HepG2 (cell line): Measurements from ENCODE around the gene EGFL8. TPM values are rescaled to one million over a fixed set of nuclear protein-coding genes. Genes with fewer than 3 reads are reported as not detected.

Experiments used
- ATAC-seq: fragments of 200-7000 bp; cut with Tn5 transposase; 3 replicates; pipeline ENCODE4 v1.9.1; 2020; ENCODE audit warnings: mild to moderate bottlenecking, moderate library complexity
- BruUV-seq: library from RNA; stranded (reverse); fragments of 400-500 nt; replicated peaks from 2 replicates; lab custom pipeline; 2021; lab: Mats Ljungman, UMichigan
- CTCF ChIA-PET: fragments of 300-600 bp; formaldehyde crosslinking; extraction: SDS; loops from one replicate; lab custom pipeline; 2021; ENCODE audit warnings: low total read pairs, inconsistent platforms, low intra/inter-chr PET ratio; lab: Yijun Ruan, JAX
- POLR2A ChIA-PET: fragments of 350-600 bp; sonication (Branson Sonifier 250); formaldehyde crosslinking; loops from one replicate; lab custom pipeline; 2020; ENCODE audit warnings: antibody characterized with exemption, inconsistent platforms; lab: Yijun Ruan, JAX
- DNase-seq: peaks from one replicate; pipeline ENCODE4 v3.0.0-alpha.2; 2015; ENCODE audit warnings: low spot score
- FAIRE-seq: peaks from 3 replicates; lab custom pipeline; 2011; peaks lifted over from hg19 to GRCh38; lab: Jason Lieb, UNC
- H2AFZ ChIP-seq: one replicate; pipeline ENCODE4 v1.6.1; 2011; ENCODE audit warnings: low read length, inconsistent platforms
- H3K27ac ChIP-seq: fragments of 300-600 bp; 3 replicates; pipeline ENCODE4 v1.8.0; 2011; ENCODE audit warnings: mixed run types, mild to moderate bottlenecking, mixed read lengths, low read length, inconsistent platforms; ENCODE audit not compliant: insufficient read depth; ENCODE audit errors: extremely low read length
- H3K27me3 ChIP-seq, 2 experiments: fragments of 200-600 bp in 1 of 2; 2 replicates in 1 of 2; 3 replicates in 1 of 2; pipeline versions ENCODE4 v1.6.0 to v1.8.0; 2011; ENCODE audit warnings: low read length in 2 of 2, mild to moderate bottlenecking in 2 of 2, moderate library complexity in 2 of 2, inconsistent platforms in 1 of 2; ENCODE audit not compliant: insufficient read depth in 2 of 2, control insufficient read depth in 1 of 2
- H3K36me3 ChIP-seq, 2 experiments: fragments of 200-600 bp in 1 of 2; replicated peaks in 1 of 2; 2 replicates in 1 of 2; 3 replicates in 1 of 2; pipeline versions ENCODE4 v1.5.1 to v1.8.0; 2011; ENCODE audit warnings: low read length in 2 of 2, inconsistent platforms in 1 of 2; ENCODE audit not compliant: insufficient read depth in 2 of 2, control insufficient read depth in 1 of 2
- H3K4me1 ChIP-seq: 2 replicates; pipeline ENCODE4 v1.5.1; 2012; ENCODE audit warnings: low read length, inconsistent platforms; ENCODE audit not compliant: insufficient read depth
- H3K4me2 ChIP-seq: 2 replicates; pipeline ENCODE4 v1.6.0; 2011; ENCODE audit warnings: low read depth, low read length, inconsistent platforms
- H3K4me3 ChIP-seq, 3 experiments: fragments of 200-600 bp in 1 of 3; sonication (generic), shearing (Covaris generic) in 1 of 3; replicated peaks in 1 of 3; 2 replicates each; pipeline ENCODE4 v1.5.1; 2011 to 2016; ENCODE audit warnings: low read length in 3 of 3, inconsistent platforms in 2 of 3, low read depth in 2 of 3, mild to moderate bottlenecking in 2 of 3, control low read depth in 1 of 3, mixed read lengths in 1 of 3; ENCODE audit not compliant: insufficient read depth in 1 of 3
- H3K79me2 ChIP-seq: one replicate; pipeline ENCODE4 v1.6.1; 2011; ENCODE audit warnings: low read length, inconsistent platforms; ENCODE audit not compliant: insufficient read depth
- H3K9ac ChIP-seq: 2 replicates; pipeline ENCODE4 v1.6.0; 2011; ENCODE audit warnings: mild to moderate bottlenecking, low read depth, low read length, inconsistent platforms; ENCODE audit not compliant: insufficient read depth
- H3K9me3 ChIP-seq: 2 replicates; pipeline ENCODE4 v1.5.1; 2012; ENCODE audit warnings: mild to moderate bottlenecking, low read length
- H4K20me1 ChIP-seq: 2 replicates; pipeline ENCODE4 v1.6.0; 2011; ENCODE audit warnings: inconsistent platforms, mild to moderate bottlenecking, low read length, moderate library complexity; ENCODE audit not compliant: insufficient read depth
- CREBL2 ChIP-seq: sonication (generic); formaldehyde crosslinking; IDR thresholded peaks from 2 replicates; pipeline ENCODE4 v1.8.1; 2023; ENCODE audit warnings: missing genetic modification reagents, mild to moderate bottlenecking, borderline replicate concordance
- EHMT2 ChIP-seq: fragments of 200-600 bp; sonication (generic); IDR thresholded peaks from 2 replicates; pipeline ENCODE4 v1.7.0; 2017; ENCODE audit warnings: antibody characterized with exemption, low read depth, low read length, borderline replicate concordance
- HOXA9 ChIP-seq: sonication (generic); formaldehyde crosslinking; IDR thresholded peaks from 2 replicates; pipeline ENCODE4 v1.8.1; 2022; ENCODE audit warnings: missing genetic modification reagents, mild to moderate bottlenecking, moderate library complexity, borderline replicate concordance
- IRX3 ChIP-seq: sonication (generic); formaldehyde crosslinking; IDR thresholded peaks from 2 replicates; pipeline ENCODE4 v1.8.1; 2023; ENCODE audit warnings: mild to moderate bottlenecking, low read depth, missing genetic modification reagents, borderline replicate concordance
- LRRFIP1 ChIP-seq: sonication (generic); formaldehyde crosslinking; conservative IDR thresholded peaks from 2 replicates; pipeline ENCODE4 v1.4.0; 2020; ENCODE audit warnings: missing genetic modification reagents
- NFE2L1 ChIP-seq: sonication (generic); formaldehyde crosslinking; IDR thresholded peaks from 2 replicates; pipeline ENCODE4 v1.4.0; 2020; ENCODE audit warnings: missing genetic modification reagents, mild to moderate bottlenecking, borderline replicate concordance
- NFYB ChIP-seq: sonication (generic); formaldehyde crosslinking; IDR thresholded peaks from 2 replicates; pipeline ENCODE4 v1.4.0; 2020; ENCODE audit warnings: missing genetic modification reagents
- NR2F6 ChIP-seq, 2 experiments: IDR thresholded peaks; 2 replicates each; pipeline ENCODE4 v1.6.1; 2016; ENCODE audit warnings: antibody characterized with exemption in 1 of 2, mild to moderate bottlenecking in 1 of 2
- PAF1 ChIP-seq: IDR thresholded peaks from 2 replicates; pipeline ENCODE4 v1.6.1; 2016; ENCODE audit warnings: missing genetic modification reagents, missing compliant biosample characterization
- PRPF4 ChIP-seq: fragments of 200-400 bp; formaldehyde crosslinking; IDR thresholded peaks from 2 replicates; pipeline ENCODE4 v1.6.1; 2016; ENCODE audit warnings: low read length, low read depth; ENCODE audit not compliant: poor library complexity, severe bottlenecking
- RBFOX2 ChIP-seq: fragments of 200-400 bp; formaldehyde crosslinking; IDR thresholded peaks from 2 replicates; pipeline ENCODE4 v1.6.1; 2017; ENCODE audit warnings: low read depth, mild to moderate bottlenecking, low read length
- STAG1 ChIP-seq: sonication (generic); formaldehyde crosslinking; IDR thresholded peaks from 2 replicates; pipeline ENCODE4 v1.4.0; 2020; ENCODE audit warnings: missing genetic modification reagents
- TCF7 ChIP-seq: sonication (generic); IDR thresholded peaks from 2 replicates; pipeline ENCODE4 v1.6.1; 2016; ENCODE audit warnings: antibody characterized with exemption, low read depth
- ZBTB3 ChIP-seq: sonication (generic); formaldehyde crosslinking; IDR thresholded peaks from 2 replicates; pipeline ENCODE4 v1.4.0; 2020; ENCODE audit warnings: low read depth, mild to moderate bottlenecking, moderate library complexity, missing genetic modification reagents, borderline replicate concordance
- ZNF44 ChIP-seq: sonication (generic); formaldehyde crosslinking; IDR thresholded peaks from 2 replicates; pipeline ENCODE4 v1.5.1; 2020; ENCODE audit warnings: mild to moderate bottlenecking, missing genetic modification reagents
- ZNF484 ChIP-seq: sonication (generic); formaldehyde crosslinking; IDR thresholded peaks from 2 replicates; pipeline ENCODE4 v1.5.1; 2020; ENCODE audit warnings: mild to moderate bottlenecking, low read depth, missing genetic modification reagents, borderline replicate concordance
- ZNF558 ChIP-seq: sonication (generic); formaldehyde crosslinking; IDR thresholded peaks from 2 replicates; pipeline ENCODE4 v1.9.0; 2022; ENCODE audit warnings: mild to moderate bottlenecking, missing genetic modification reagents, borderline replicate concordance
- ZNF737 ChIP-seq: sonication (generic); formaldehyde crosslinking; IDR thresholded peaks from 2 replicates; pipeline ENCODE4 v1.5.0; 2020; ENCODE audit warnings: missing genetic modification reagents, mild to moderate bottlenecking, borderline replicate concordance
- ZNF788 ChIP-seq: sonication (generic); formaldehyde crosslinking; IDR thresholded peaks from 2 replicates; pipeline ENCODE4 v1.5.0; 2020; ENCODE audit warnings: mild to moderate bottlenecking, missing genetic modification reagents, borderline replicate concordance
- WGBS: methylation state at CpG from one replicate; pipeline ENCODE4 v1.1.6; 2017; ENCODE audit warnings: low lambda C conversion rate; 5-methylcytosine and 5-hydroxymethylcytosine counted together
- in situ Hi-C: cut with HindIII; loops from 2 replicates; pipeline ENCODE4 v1.10.0; 2017; ENCODE audit warnings: low pct_unique_long_range_greater_than_20kb; ENCODE audit not compliant: extremely low pct_ligation_motif_present
- intact Hi-C: fragments of 100-400 bp; cut with micrococcal nuclease; formaldehyde crosslinking; loops from one replicate; pipeline ENCODE4 v1.10.0; 2022; ENCODE audit not compliant: unreplicated experiment
- polyA plus RNA-seq, 8 experiments: library from polyadenylated mRNA; depleted of rRNA in 3 of 8; stranded (reverse) in 7 of 8; unstranded in 1 of 8; fragments of >200 nt; fragmentation: Illumina TruSeq in 4 of 8; extraction: Trizol in 4 of 8; gene quantifications; 2 replicates each; pipeline versions ENCODE4 v1.2.1 to v1.2.3, GENCODE V29; 2011 to 2016; ENCODE audit warnings: low read depth in 4 of 8, missing spikeins in 1 of 8, mixed read lengths in 1 of 8; ENCODE audit not compliant: insufficient read depth in 1 of 8
- total RNA-seq, 5 experiments: library from RNA; depleted of rRNA; stranded (reverse); fragments of >200 nt; fragmentation: Illumina TruSeq; extraction: Trizol; gene quantifications; 2 replicates each; pipeline ENCODE4 v1.2.3, GENCODE V29; 2016; ENCODE audit warnings: low read depth in 1 of 5

Gene EGFL8
- total and polyA plus RNA-seq, 2 of the 13 experiments (the other 11 are each of a cell fraction or from before 2014, with no cell fraction given): 10.0 to 11.5 TPM

GRCh38 chr6:32198345-32198696 lies 33.9 kb downstream of the EGFL8 start:
- FAIRE-seq: no peak

More at GRCh38 chr6:32198345-32198696, 33.9 kb downstream of the EGFL8 start:
- no peaks in the 10 kb centered on the region for H4K20me1 ChIP-seq
- H3K36me3 ChIP-seq: no peaks in the 10 kb centered on the region
- H3K79me2 ChIP-seq: no peaks in the 10 kb centered on the region
- H3K4me1 ChIP-seq: peaks cover 43% of the 10 kb centered on the region
- intact Hi-C loops (loop anchor here (5.0 kb wide), 2 partner anchors 34 to 81 kb away; no protein-coding TSS in a partner anchor), in situ Hi-C loops (no loop called here)
- no TSS peak for BruUV-seq
- H3K27ac ChIP-seq: no peak overlapping the region
- CTCF ChIA-PET: no interaction called here
- H3K4me3 ChIP-seq: no peak overlapping the region
- no peak for ATAC-seq
- H2AFZ ChIP-seq: no peak overlapping the region
- POLR2A ChIA-PET: interaction anchor here (1.1 kb wide), 1 partner anchor 22 kb away, joined by 8 read pairs; the partner anchor contains the start of gene AGPAT1
- no peaks in the 10 kb centered on the region for H3K9me3 ChIP-seq
- no peak overlapping the region for H3K4me2 ChIP-seq
- 34% methylated on average over 3 of the region's 3 CpGs for WGBS
- H3K9ac ChIP-seq: no peak overlapping the region
- TF ChIP-seq ZNF44 (CRISPR knock-in tag) (no peak), NFE2L1 (CRISPR knock-in tag) (no peak), HOXA9 (CRISPR knock-in tag) (no peak), ZNF558 (CRISPR knock-in tag) (no peak), NR2F6 (IDR thresholded peaks at IDR 0.05) (no peak), NR2F6 (CRISPR knock-in tag; IDR thresholded peaks at IDR 0.05) (no peak), ZBTB3 (CRISPR knock-in tag) (no peak), STAG1 (CRISPR knock-in tag) (no peak), PRPF4 (no peak), ZNF788 (CRISPR knock-in tag) (no peak), CREBL2 (CRISPR knock-in tag) (no peak), TCF7 (no peak), EHMT2 (no peak), LRRFIP1 (CRISPR knock-in tag) (no peak), PAF1 (CRISPR knock-in tag) (no peak), RBFOX2 (no peak), ZNF737 (CRISPR knock-in tag) (no peak), ZNF484 (CRISPR knock-in tag) (no peak), IRX3 (no peak), NFYB (CRISPR knock-in tag) (no peak)
- DNase-seq: no peak
- H3K27me3 ChIP-seq: peaks cover 2 to 24% of the 10 kb centered on the region in 2 experiments; a peak in 4 of 5 replicates
